Caco-2 (cell line): ENCODE results near the gene IMMP2L. TPM values are rescaled to one million over a fixed set of nuclear protein-coding genes. Genes with fewer than 3 reads are reported as not detected.
"Not testable (repeated sequence)": the region's sequence is repeated elsewhere in the genome, so short reads cannot be mapped to it uniquely, and the experiment has no call there.

Source experiments
- BruUV-seq: library from RNA; stranded (reverse); fragments of 400-500 nt; replicated peaks from 2 replicates; lab custom pipeline; 2021; lab: Mats Ljungman, UMichigan
- CTCF ChIA-PET: fragments of 300-600 bp; sonication (Branson Sonifier 250); formaldehyde crosslinking; loops from one replicate; lab custom pipeline; 2022; ENCODE audit warnings: antibody characterized with exemption; lab: Charles Lee
- POLR2A ChIA-PET: fragments of 300-600 bp; sonication (Branson Sonifier 250); formaldehyde crosslinking; loops from one replicate; lab custom pipeline; 2022; ENCODE audit warnings: antibody characterized with exemption; lab: Charles Lee
- DNase-seq, 2 experiments: peaks; one replicate each; pipeline versions ENCODE4 v3.0.0 to v3.0.0-alpha.2; 2020 to 2022
- H3K27me3 ChIP-seq: replicated peaks from 2 replicates; pipeline ENCODE4 v1.6.0; 2011; ENCODE audit warnings: low read length; ENCODE audit not compliant: control insufficient read depth, insufficient read depth
- H3K36me3 ChIP-seq: 2 replicates; pipeline ENCODE4 v1.5.1; 2011; ENCODE audit warnings: low read length; ENCODE audit not compliant: control insufficient read depth, insufficient read depth
- H3K4me1 ChIP-seq: fragments of 250-450 bp; sonication (Bioruptor Pico); 2 replicates; pipeline ENCODE4 v1.5.1; 2020; ENCODE audit warnings: mild to moderate bottlenecking
- H3K4me3 ChIP-seq: 2 replicates; pipeline ENCODE4 v1.5.1; 2011; ENCODE audit warnings: low read depth, mild to moderate bottlenecking, control low read depth, low read length
- H3K9me3 ChIP-seq: fragments of 250-450 bp; sonication (Bioruptor Pico); 2 replicates; pipeline ENCODE4 v1.5.1; 2020; ENCODE audit warnings: mild to moderate bottlenecking, moderate library complexity
- H3K27ac Mint-ChIP-seq: one replicate; pipeline ENCODE4 v1.8.0; 2022; ENCODE audit warnings: mixed read lengths; ENCODE audit not compliant: unreplicated experiment
- H3K27me3 Mint-ChIP-seq: one replicate; pipeline ENCODE4 v1.8.0; 2022; ENCODE audit warnings: mixed read lengths; ENCODE audit not compliant: insufficient read depth, unreplicated experiment
- H3K36me3 Mint-ChIP-seq: one replicate; pipeline ENCODE4 v1.8.0; 2022; ENCODE audit warnings: mild to moderate bottlenecking, mixed read lengths; ENCODE audit not compliant: insufficient read depth, unreplicated experiment
- H3K4me1 Mint-ChIP-seq: one replicate; pipeline ENCODE4 v1.8.0; 2022; ENCODE audit warnings: low read depth, mixed read lengths; ENCODE audit not compliant: unreplicated experiment
- H3K4me3 Mint-ChIP-seq: one replicate; pipeline ENCODE4 v1.8.0; 2022; ENCODE audit warnings: mild to moderate bottlenecking, moderate library complexity, mixed read lengths; ENCODE audit not compliant: unreplicated experiment
- H3K9me3 Mint-ChIP-seq: one replicate; pipeline ENCODE4 v1.8.0; 2022; ENCODE audit warnings: mixed read lengths; ENCODE audit not compliant: unreplicated experiment
- CTCF ChIP-seq, 2 experiments: fragments of 200-600 bp in 1 of 2; IDR thresholded peaks; 1 replicate in 1 of 2; 2 replicates in 1 of 2; pipeline versions ENCODE4 v1.5.1 to v1.8.0; 2011 to 2022; ENCODE audit warnings: antibody characterized with exemption in 1 of 2, control low read depth in 1 of 2, inconsistent platforms in 1 of 2, low read depth in 1 of 2, low read length in 1 of 2, mild to moderate bottlenecking in 1 of 2, moderate library complexity in 1 of 2; ENCODE audit not compliant: insufficient read depth in 1 of 2, severe bottlenecking in 1 of 2, unreplicated experiment in 1 of 2
- intact Hi-C: fragments of 100-400 bp; cut with micrococcal nuclease; formaldehyde crosslinking; loops from one replicate; pipeline ENCODE4 v1.10.0; 2022; ENCODE audit not compliant: unreplicated experiment
- total RNA-seq: library from RNA; stranded (reverse); gene quantifications from 2 replicates; pipeline ENCODE4 v1.2.3, GENCODE V29; 2022

Gene IMMP2L
- total RNA-seq, 1 experiment from 2014 or later: 9.5 TPM

GRCh38 chr7:111508387-111508786 lies 53.9 kb downstream of the IMMP2L start:
- no peak overlapping the region for H3K4me3 Mint-ChIP-seq
- Histone ChIP-seq H3K9me3 (no peaks in the 10 kb centered on the region), H3K27me3 (no peaks in the 10 kb centered on the region), H3K4me1 (no peaks in the 10 kb centered on the region), H3K4me3 (no peak overlapping the region), H3K36me3 (no peaks in the 10 kb centered on the region)
- no TSS peak for BruUV-seq
- intact Hi-C loops: no loop called here
- TF ChIP-seq CTCF (IDR thresholded peaks at IDR 0.05; ENCODE audit: insufficient read depth in 1 of 2, low read depth in 1 of 2, low read length in 1 of 2, severe bottlenecking in 1 of 2, unreplicated experiment in 1 of 2): no peak
- no peaks in the 10 kb centered on the region for H3K27me3 Mint-ChIP-seq
- no peaks in the 10 kb centered on the region for H3K36me3 Mint-ChIP-seq
- H3K27ac Mint-ChIP-seq: no peak overlapping the region
- CTCF ChIA-PET: no interaction called here
- DNase-seq: no peak
- H3K4me1 Mint-ChIP-seq: no peaks in the 10 kb centered on the region
- POLR2A ChIA-PET: no interaction called here
- H3K9me3 Mint-ChIP-seq: no peaks in the 10 kb centered on the region

GRCh38 chr7:111505422-111505821 lies 56.9 kb downstream of the IMMP2L start:
- BruUV-seq, H3K27me3 Mint-ChIP-seq, H3K4me3 Mint-ChIP-seq, H3K4me3 ChIP-seq, H3K4me1 Mint-ChIP-seq, DNase-seq, H3K27me3 ChIP-seq, H3K4me1 ChIP-seq, H3K9me3 ChIP-seq, POLR2A ChIA-PET, H3K27ac Mint-ChIP-seq, H3K36me3 Mint-ChIP-seq, H3K36me3 ChIP-seq, H3K9me3 Mint-ChIP-seq, CTCF ChIA-PET, intact Hi-C loops: not testable (repeated sequence)

- DNase-seq, CTCF ChIA-PET, H3K27me3 Mint-ChIP-seq, BruUV-seq, H3K36me3 Mint-ChIP-seq, H3K9me3 ChIP-seq, H3K4me3 Mint-ChIP-seq, intact Hi-C loops, H3K27ac Mint-ChIP-seq, H3K4me1 Mint-ChIP-seq, H3K27me3 ChIP-seq, H3K9me3 Mint-ChIP-seq, H3K4me1 ChIP-seq, H3K36me3 ChIP-seq, POLR2A ChIA-PET, H3K4me3 ChIP-seq: not testable (repeated sequence)
These were observed 60.5 kb downstream of the IMMP2L start for GRCh38 chr7:111501799-111502198.

- Histone ChIP-seq H3K36me3 (no peaks in the 10 kb centered on the region), H3K4me1 (no peaks in the 10 kb centered on the region), H3K9me3 (no peaks in the 10 kb centered on the region), H3K27me3 (no peaks in the 10 kb centered on the region), H3K4me3 (no peak overlapping the region)
- H3K27me3 Mint-ChIP-seq: no peaks in the 10 kb centered on the region
- no peak for DNase-seq
- ChIA-PET POLR2A (no interaction called here), CTCF (no interaction called here)
- intact Hi-C loops: no loop called here
- no peaks in the 10 kb centered on the region for H3K36me3 Mint-ChIP-seq
- BruUV-seq: no TSS peak
- no peak for TF ChIP-seq CTCF (IDR thresholded peaks at IDR 0.05; ENCODE audit: insufficient read depth in 1 of 2, low read depth in 1 of 2, low read length in 1 of 2, severe bottlenecking in 1 of 2, unreplicated experiment in 1 of 2)
- no peak overlapping the region for H3K4me3 Mint-ChIP-seq
- H3K9me3 Mint-ChIP-seq: no peaks in the 10 kb centered on the region
- no peaks in the 10 kb centered on the region for H3K4me1 Mint-ChIP-seq
- no peak overlapping the region for H3K27ac Mint-ChIP-seq
These were observed 63.3 kb downstream of the IMMP2L start for GRCh38 chr7:111499027-111499426.
